IMR-90 (cell line): Measurements from ENCODE around the gene ATXN10. TPM values are rescaled to one million over a fixed set of nuclear protein-coding genes. Genes with fewer than 3 reads are reported as not detected.

Experiments
- ATAC-seq: fragments of 200-7000 bp; cut with Tn5 transposase; 2 replicates; pipeline ENCODE4 v1.9.1; 2020; ENCODE audit warnings: low read depth, mild to moderate bottlenecking, moderate library complexity
- BruUV-seq: library from RNA; stranded (reverse); fragments of 400-500 nt; replicated peaks from 2 replicates; lab custom pipeline; 2021; lab: Mats Ljungman, UMichigan
- CTCF ChIA-PET: fragments of 300-600 bp; formaldehyde crosslinking; extraction: SDS; loops from one replicate; lab custom pipeline; 2021; ENCODE audit warnings: antibody characterized with exemption; lab: Yijun Ruan, JAX
- POLR2A ChIA-PET: fragments of 300-600 bp; sonication (Branson Sonifier 250); formaldehyde crosslinking; loops from one replicate; lab custom pipeline; 2022; ENCODE audit warnings: antibody characterized with exemption; ENCODE audit not compliant: unreplicated experiment; lab: Charles Lee
- DNase-seq: peaks from one replicate; pipeline ENCODE4 v3.0.0; 2013
- H2AFZ ChIP-seq: replicated peaks from 2 replicates; pipeline ENCODE3; 2013; ENCODE audit warnings: low read length, mild to moderate bottlenecking; ENCODE audit not compliant: poor library complexity
- H2AK5ac ChIP-seq: 2 replicates; pipeline ENCODE4 v1.6.1; 2013; ENCODE audit warnings: low read depth, low read length, inconsistent platforms
- H2AK9ac ChIP-seq: replicated peaks from 2 replicates; pipeline ENCODE3; 2013; ENCODE audit warnings: mild to moderate bottlenecking, low read depth, low read length, moderate library complexity; ENCODE audit not compliant: poor library complexity
- H2BK120ac ChIP-seq: 2 replicates; pipeline ENCODE4 v1.6.1; 2013; ENCODE audit warnings: low read depth, low read length, inconsistent platforms
- H2BK15ac ChIP-seq: 3 replicates; pipeline ENCODE4 v1.6.1; 2013; ENCODE audit warnings: low read depth, low read length, inconsistent platforms
- H2BK20ac ChIP-seq: 2 replicates; pipeline ENCODE4 v1.6.1; 2013; ENCODE audit warnings: low read depth, mild to moderate bottlenecking, inconsistent platforms, low read length, moderate library complexity
- H2BK5ac ChIP-seq: 2 replicates; pipeline ENCODE4 v1.6.1; 2013; ENCODE audit warnings: mild to moderate bottlenecking, low read depth, low read length, inconsistent platforms; ENCODE audit not compliant: poor library complexity, severe bottlenecking
- H3K14ac ChIP-seq: replicated peaks from 2 replicates; pipeline ENCODE4 v1.6.1; 2013; ENCODE audit warnings: low read depth, low read length, inconsistent platforms
- H3K18ac ChIP-seq: 2 replicates; pipeline ENCODE4 v1.6.1; 2013; ENCODE audit warnings: low read depth, low read length, control low read depth
- H3K23ac ChIP-seq: 2 replicates; pipeline ENCODE4 v1.6.1; 2013; ENCODE audit warnings: low read depth, low read length, inconsistent platforms
- H3K27ac ChIP-seq: 2 replicates; pipeline ENCODE4 v1.5.1; 2013; ENCODE audit warnings: mild to moderate bottlenecking, control low read depth, low read length; ENCODE audit not compliant: insufficient read depth
- H3K27me3 ChIP-seq: 2 replicates; pipeline ENCODE4 v1.6.1; 2013; ENCODE audit warnings: low read length; ENCODE audit not compliant: control insufficient read depth, insufficient read depth
- H3K36me3 ChIP-seq: 2 replicates; pipeline ENCODE4 v1.6.1; 2013; ENCODE audit warnings: low read length, mixed read lengths; ENCODE audit not compliant: control insufficient read depth, insufficient read depth
- H3K4ac ChIP-seq: 2 replicates; pipeline ENCODE4 v1.6.1; 2013; ENCODE audit warnings: low read depth, low read length, inconsistent platforms
- H3K4me1 ChIP-seq: 2 replicates; pipeline ENCODE4 v1.6.1; 2013; ENCODE audit warnings: low read length, mixed read lengths; ENCODE audit not compliant: control insufficient read depth, insufficient read depth
- H3K4me2 ChIP-seq: 2 replicates; pipeline ENCODE4 v1.6.1; 2013; ENCODE audit warnings: low read depth, mild to moderate bottlenecking, control low read depth, low read length, moderate library complexity
- H3K4me3 ChIP-seq: 2 replicates; pipeline ENCODE4 v1.5.1; 2013; ENCODE audit warnings: low read depth, mild to moderate bottlenecking, control low read depth, low read length, moderate library complexity; ENCODE audit not compliant: insufficient read depth
- H3K56ac ChIP-seq: 2 replicates; pipeline ENCODE4 v1.6.1; 2013; ENCODE audit warnings: low read length, inconsistent platforms; ENCODE audit not compliant: insufficient read depth; ENCODE audit errors: extremely low read depth
- H3K79me1 ChIP-seq, 2 experiments: 2 replicates each; pipeline ENCODE4 v1.6.1; 2013; ENCODE audit warnings: low read length in 2 of 2, inconsistent platforms in 1 of 2, low read depth in 1 of 2
- H3K9ac ChIP-seq: 2 replicates; pipeline ENCODE4 v1.6.1; 2013; ENCODE audit warnings: low read depth, low read length, control low read depth
- H3K9me1 ChIP-seq: 2 replicates; pipeline ENCODE4 v1.6.1; 2013; ENCODE audit warnings: low read length, inconsistent platforms; ENCODE audit not compliant: insufficient read depth
- H3K9me3 ChIP-seq: 2 replicates; pipeline ENCODE4 v1.6.1; 2013; ENCODE audit warnings: low read length; ENCODE audit not compliant: control insufficient read depth, insufficient read depth
- H4K20me1 ChIP-seq: 2 replicates; pipeline ENCODE4 v1.6.1; 2013; ENCODE audit warnings: low read length, inconsistent platforms; ENCODE audit not compliant: insufficient read depth
- H4K5ac ChIP-seq: 2 replicates; pipeline ENCODE4 v1.6.1; 2013; ENCODE audit warnings: mild to moderate bottlenecking, low read depth, low read length, control low read depth
- H4K8ac ChIP-seq, 2 experiments: 2 replicates each; pipeline ENCODE4 v1.6.1; 2013; ENCODE audit warnings: low read depth in 2 of 2, low read length in 2 of 2, control low read depth in 1 of 2, inconsistent platforms in 1 of 2
- H4K91ac ChIP-seq: 2 replicates; pipeline ENCODE4 v1.6.1; 2013; ENCODE audit warnings: low read depth, low read length, inconsistent platforms; ENCODE audit not compliant: insufficient read depth
- BHLHE40 ChIP-seq: fragments of 150-350 bp; IDR thresholded peaks from 2 replicates; pipeline ENCODE4 v1.6.1; 2016; ENCODE audit warnings: mild to moderate bottlenecking, low read depth, low read length
- POLR2A ChIP-seq: IDR thresholded peaks from 2 replicates; pipeline ENCODE4 v1.6.1; 2012; ENCODE audit warnings: mild to moderate bottlenecking, low read depth, low read length
- RAD21 ChIP-seq: IDR thresholded peaks from 2 replicates; pipeline ENCODE4 v1.6.1; 2012; ENCODE audit warnings: low read length, improper control_type of control experiment
- RCOR1 ChIP-seq: IDR thresholded peaks from 2 replicates; pipeline ENCODE4 v1.6.1; 2012; ENCODE audit warnings: mild to moderate bottlenecking, low read length, improper control_type of control experiment; ENCODE audit not compliant: insufficient replicate concordance
- whole genome bisulfite sequencing, 2 experiments: methylation state at CpG; one replicate each; pipeline versions ENCODE4 v1.1.5 to v1.1.7; 2013; ENCODE audit warnings: missing lambda C conversion rate in 2 of 2; ENCODE audit not compliant: insufficient read length in 1 of 2; ENCODE audit errors: extremely low coverage in 2 of 2; 5-methylcytosine and 5-hydroxymethylcytosine counted together
- dilution Hi-C: fragments of 300-500 bp; cut with HindIII; formaldehyde crosslinking; loops from one replicate; pipeline ENCODE4 v1.14.3; 2018; ENCODE audit warnings: low sequenced_read_pairs; ENCODE audit not compliant: unreplicated experiment
- in situ Hi-C: fragments of 300-500 bp; cut with MboI; formaldehyde crosslinking; loops from 3 replicates; pipeline ENCODE4 v1.14.3; 2019; ENCODE audit warnings: low sequenced_read_pairs, inconsistent platforms, mixed read lengths
- intact Hi-C: fragments of 100-400 bp; cut with micrococcal nuclease; formaldehyde crosslinking; loops from 2 replicates; pipeline ENCODE4 v1.10.0; 2022
- polyA plus RNA-seq, 3 experiments: library from polyadenylated mRNA; depleted of rRNA; stranded (reverse); fragments of >200 nt; gene quantifications; 2 replicates each; pipeline ENCODE4 v1.2.3, GENCODE V29; 2012; ENCODE audit warnings: low replicate concordance in 1 of 3
- total RNA-seq: library from RNA; depleted of rRNA; stranded (reverse); fragments of >200 nt; gene quantifications from 2 replicates; pipeline ENCODE4 v1.2.3, GENCODE V29; 2012

ATXN10 gene
- total and polyA plus RNA-seq, 2 of the 4 experiments (the other 2 are of a cell fraction): 116 to 231 TPM

DNA sequence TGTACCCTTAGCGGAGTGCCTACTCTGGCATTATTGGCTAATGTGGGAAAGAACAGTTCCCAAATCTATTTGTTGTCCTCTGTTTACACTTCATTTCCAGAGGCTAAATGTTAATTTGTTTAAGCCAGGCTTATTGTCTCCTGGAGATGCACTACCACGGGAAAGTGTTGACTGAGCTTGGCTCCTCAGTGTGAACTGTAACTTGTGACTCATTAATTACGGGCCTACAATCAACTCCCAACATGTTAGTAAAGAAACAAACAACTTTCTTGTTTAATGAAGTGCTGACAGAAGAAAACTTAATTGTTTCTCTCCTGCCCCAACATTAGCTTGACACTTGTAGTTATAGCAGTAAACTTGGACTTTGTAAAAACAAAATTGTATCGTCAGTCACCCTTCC, 130.4 kb downstream of the ATXN10 start:
- Histone ChIP-seq H2AK9ac (no peak overlapping the region), H2BK5ac (no peak overlapping the region), H3K14ac (no peak overlapping the region), H4K20me1 (peaks cover 29% of the 10 kb centered on the region; the same call in 1 of the 2 replicates), H3K4ac (no peak overlapping the region), H2BK20ac (no peak overlapping the region), H3K9me1 (peaks cover 13% of the 10 kb centered on the region), H3K9ac (no peak overlapping the region), H4K91ac (no peak overlapping the region), H3K4me1 (peaks cover 6% of the 10 kb centered on the region), H3K79me1 (peaks cover 29 to 51% of the 10 kb centered on the region in 2 experiments), H3K27ac (no peak overlapping the region), H4K5ac (no peak overlapping the region), H3K4me3 (no peak overlapping the region), H2BK120ac (no peak overlapping the region), H3K23ac (no peak overlapping the region), H2AFZ (no peak overlapping the region), H2BK15ac (no peak overlapping the region), H4K8ac (no peak overlapping the region), H3K9me3 (no peaks in the 10 kb centered on the region), H3K4me2 (no peak overlapping the region), H3K56ac (no peak overlapping the region), H2AK5ac (no peak overlapping the region), H3K27me3 (no peaks in the 10 kb centered on the region), H3K18ac (no peak overlapping the region), H3K36me3 (peaks cover 5% of the 10 kb centered on the region; the same call in 1 of the 2 replicates)
- ATAC-seq: no peak
- intact Hi-C loops (no loop called here), in situ Hi-C loops (no loop called here), dilution Hi-C loops (no loop called here)
- TF ChIP-seq RAD21: no peak
- TF ChIP-seq POLR2A: no peak
- no peak for TF ChIP-seq BHLHE40
- TF ChIP-seq RCOR1: no peak
- WGBS, 2 experiments: no CpG with 5 or more reads among the region's 4 CpGs
- no TSS peak for BruUV-seq
- no peak for DNase-seq
- CTCF ChIA-PET: interaction anchor here (0.6 to 0.8 kb wide), 2 partner anchors 41 to 219 kb away, joined by 3 read pairs; no protein-coding TSS in a partner anchor
- POLR2A ChIA-PET: no interaction called here
